ENCODE measurements around the gene P4HA2.

P4HA2 gene

GRCh38 chr5:132215329-132215728 lies 12.3 kb downstream of the P4HA2 start:
- peak; percentile 38; the same call in 1 of the 2 replicates for TF ChIP-seq POLR2A (IDR thresholded peaks at IDR 0.05; ENCODE audit: low read depth, low read length)
- DNase-seq (ENCODE audit: insufficient read length, low spot score), result peak; percentile 95
- peak; percentile 83 for FAIRE-seq

GRCh38 chr5:132214491-132214890 lies 13.2 kb downstream of the P4HA2 start:
- TF ChIP-seq POLR2A (IDR thresholded peaks at IDR 0.05; ENCODE audit: low read depth, low read length), result no peak
- no peak for FAIRE-seq
- no peak for DNase-seq (ENCODE audit: insufficient read length, low spot score)

GRCh38 chr5:132213666-132214065 lies 14.0 kb downstream of the P4HA2 start:
- no peak for FAIRE-seq
- TF ChIP-seq POLR2A (IDR thresholded peaks at IDR 0.05; ENCODE audit: low read depth, low read length), result no peak
- no peak for DNase-seq (ENCODE audit: insufficient read length, low spot score)

- no peak for TF ChIP-seq POLR2A (IDR thresholded peaks at IDR 0.05; ENCODE audit: low read depth, low read length)
- DNase-seq (ENCODE audit: insufficient read length, low spot score) (no peak), FAIRE-seq (no peak)
These were observed 15.9 kb downstream of the P4HA2 start for GRCh38 chr5:132211787-132212186.

GRCh38 chr5:132210944-132211343 lies 16.7 kb downstream of the P4HA2 start:
- DNase-seq (ENCODE audit: insufficient read length, low spot score) (no peak), FAIRE-seq (no peak)
- TF ChIP-seq POLR2A (IDR thresholded peaks at IDR 0.05; ENCODE audit: low read depth, low read length), result no peak

- FAIRE-seq (no peak), DNase-seq (ENCODE audit: insufficient read length, low spot score) (no peak)
- no peak for TF ChIP-seq POLR2A (IDR thresholded peaks at IDR 0.05; ENCODE audit: low read depth, low read length)
These were observed 17.6 kb downstream of the P4HA2 start for GRCh38 chr5:132209901-132210545.

- FAIRE-seq, result no peak
- DNase-seq (ENCODE audit: insufficient read length, low spot score), result no peak
- TF ChIP-seq POLR2A (IDR thresholded peaks at IDR 0.05; ENCODE audit: low read depth, low read length), result no peak
These were observed 18.5 kb downstream of the P4HA2 start for GRCh38 chr5:132209131-132209530.

GRCh38 chr5:132207778-132208177 lies 19.9 kb downstream of the P4HA2 start:
- DNase-seq (ENCODE audit: insufficient read length, low spot score), result no peak
- FAIRE-seq, result no peak
- TF ChIP-seq POLR2A (IDR thresholded peaks at IDR 0.05; ENCODE audit: low read depth, low read length), result no peak

GRCh38 chr5:132206782-132207181 lies 20.9 kb downstream of the P4HA2 start:
- FAIRE-seq, result no peak
- TF ChIP-seq POLR2A (IDR thresholded peaks at IDR 0.05; ENCODE audit: low read depth, low read length), result no peak
- no peak for DNase-seq (ENCODE audit: insufficient read length, low spot score)

GRCh38 chr5:132205385-132206125 lies 22.1 kb downstream of the P4HA2 start:
- DNase-seq (ENCODE audit: insufficient read length, low spot score), result no peak
- no peak for FAIRE-seq
- TF ChIP-seq POLR2A (IDR thresholded peaks at IDR 0.05; ENCODE audit: low read depth, low read length), result no peak

- FAIRE-seq (no peak), DNase-seq (ENCODE audit: insufficient read length, low spot score) (no peak)
- no peak for TF ChIP-seq POLR2A (IDR thresholded peaks at IDR 0.05; ENCODE audit: low read depth, low read length)
These were observed 23.1 kb downstream of the P4HA2 start for GRCh38 chr5:132204371-132205135.

- FAIRE-seq (no peak), DNase-seq (ENCODE audit: insufficient read length, low spot score) (no peak)
- no peak for TF ChIP-seq POLR2A (IDR thresholded peaks at IDR 0.05; ENCODE audit: low read depth, low read length)
These were observed 23.7 kb downstream of the P4HA2 start for GRCh38 chr5:132203916-132204315.

- FAIRE-seq (no peak), DNase-seq (ENCODE audit: insufficient read length, low spot score) (no peak)
- TF ChIP-seq POLR2A (IDR thresholded peaks at IDR 0.05; ENCODE audit: low read depth, low read length), result no peak
These were observed 24.2 kb downstream of the P4HA2 start for GRCh38 chr5:132203464-132203818.

- FAIRE-seq (no peak), DNase-seq (ENCODE audit: insufficient read length, low spot score) (no peak)
- no peak for TF ChIP-seq POLR2A (IDR thresholded peaks at IDR 0.05; ENCODE audit: low read depth, low read length)
These were observed 24.8 kb downstream of the P4HA2 start for GRCh38 chr5:132202711-132203463.
